GM20431 (cell line): ENCODE results near the gene NEAT1.
"Not testable (repeated sequence)": the region's sequence is repeated elsewhere in the genome, so short reads cannot be mapped to it uniquely, and the experiment has no call there.

Experiments
- in situ Hi-C: fragments of 300-500 bp; cut with MseI, MboI; formaldehyde crosslinking; loops from one replicate; pipeline ENCODE4 v1.15.0; 2020; ENCODE audit warnings: low sequenced_read_pairs; ENCODE audit not compliant: unreplicated experiment

Gene NEAT1

GRCh38 chr11:65403607-65404121 is 18.9 kb upstream of the NEAT1 start:
- in situ Hi-C loops: no loop called here

GRCh38 chr11:65404210-65404609 is 18.4 kb upstream of the NEAT1 start:
- in situ Hi-C loops: no loop called here

GRCh38 chr11:65404638-65405339 is 17.8 kb upstream of the NEAT1 start:
- in situ Hi-C loops: no loop called here

GRCh38 chr11:65410936-65411680 is 11.5 kb upstream of the NEAT1 start:
- in situ Hi-C loops: no loop called here

- in situ Hi-C loops: no loop called here
Measured at GRCh38 chr11:65411681-65412070, 10.9 kb upstream of the NEAT1 start.

GRCh38 chr11:65412271-65413076 is 10.1 kb upstream of the NEAT1 start:
- in situ Hi-C loops: no loop called here

GRCh38 chr11:65413077-65413664 is 9.4 kb upstream of the NEAT1 start:
- in situ Hi-C loops: not testable (repeated sequence)

GRCh38 chr11:65414776-65415498 is 7.7 kb upstream of the NEAT1 start:
- in situ Hi-C loops: no loop called here

GRCh38 chr11:65415499-65416340 is 6.9 kb upstream of the NEAT1 start:
- in situ Hi-C loops: no loop called here

GRCh38 chr11:65416341-65416824 is 6.2 kb upstream of the NEAT1 start:
- in situ Hi-C loops: no loop called here

GRCh38 chr11:65416841-65417701 is 5.5 kb upstream of the NEAT1 start:
- in situ Hi-C loops: no loop called here

GRCh38 chr11:65417702-65418430 is 4.7 kb upstream of the NEAT1 start:
- in situ Hi-C loops: no loop called here

GRCh38 chr11:65418431-65418680 is 4.2 kb upstream of the NEAT1 start:
- in situ Hi-C loops: no loop called here

- in situ Hi-C loops: no loop called here
Measured at GRCh38 chr11:65418681-65419459, 3.7 kb upstream of the NEAT1 start.

- in situ Hi-C loops: no loop called here
Measured at GRCh38 chr11:65419460-65419771, 3.2 kb upstream of the NEAT1 start.

- in situ Hi-C loops: no loop called here
Measured at GRCh38 chr11:65419772-65420481, 2.7 kb upstream of the NEAT1 start.
